Body of pancreas (tissue), 4 donors: ENCODE data around the gene RNASEH2A.

ENCODE experiments used
- POLR2A ChIP-seq, 3 donors: fragments of 450-650 bp; IDR thresholded peaks; one replicate each; pipeline ENCODE4 v1.6.1; 2016; ENCODE audit warnings: antibody characterized with exemption in 3 of 3, mild to moderate bottlenecking in 2 of 3
- TF ChIP-seq, protein P1 (sequence below), 7 experiments: fragments of 450-650 bp in 4 of 7; fragments of 200-600 bp in 3 of 7; sonication (generic) in 3 of 7; IDR thresholded peaks; one replicate each; pipeline ENCODE4 v1.5.1; 2016 to 2019; ENCODE audit warnings: antibody characterized with exemption in 7 of 7

GRCh38 chr19:12773571-12773970, 32.8 kb upstream of the RNASEH2A start:
- TF ChIP-seq, protein P1, sequence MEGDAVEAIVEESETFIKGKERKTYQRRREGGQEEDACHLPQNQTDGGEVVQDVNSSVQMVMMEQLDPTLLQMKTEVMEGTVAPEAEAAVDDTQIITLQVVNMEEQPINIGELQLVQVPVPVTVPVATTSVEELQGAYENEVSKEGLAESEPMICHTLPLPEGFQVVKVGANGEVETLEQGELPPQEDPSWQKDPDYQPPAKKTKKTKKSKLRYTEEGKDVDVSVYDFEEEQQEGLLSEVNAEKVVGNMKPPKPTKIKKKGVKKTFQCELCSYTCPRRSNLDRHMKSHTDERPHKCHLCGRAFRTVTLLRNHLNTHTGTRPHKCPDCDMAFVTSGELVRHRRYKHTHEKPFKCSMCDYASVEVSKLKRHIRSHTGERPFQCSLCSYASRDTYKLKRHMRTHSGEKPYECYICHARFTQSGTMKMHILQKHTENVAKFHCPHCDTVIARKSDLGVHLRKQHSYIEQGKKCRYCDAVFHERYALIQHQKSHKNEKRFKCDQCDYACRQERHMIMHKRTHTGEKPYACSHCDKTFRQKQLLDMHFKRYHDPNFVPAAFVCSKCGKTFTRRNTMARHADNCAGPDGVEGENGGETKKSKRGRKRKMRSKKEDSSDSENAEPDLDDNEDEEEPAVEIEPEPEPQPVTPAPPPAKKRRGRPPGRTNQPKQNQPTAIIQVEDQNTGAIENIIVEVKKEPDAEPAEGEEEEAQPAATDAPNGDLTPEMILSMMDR (IDR thresholded peaks at IDR 0.05) = peak in 1 of 7 experiments; percentile 15
- no peak for TF ChIP-seq POLR2A (IDR thresholded peaks at IDR 0.05)
